Measurements from ENCODE around the gene CGB2.

CGB2 gene

GRCh38 chr19:49004133-49004532 lies 27.6 kb upstream of the CGB2 start:
- no peak for DNase-seq
- H3K4me3 ChIP-seq (ENCODE audit: low read depth, low read length): no peak overlapping the region
- no peaks in the 10 kb centered on the region for H3K27me3 ChIP-seq (replicated peaks)
- in situ Hi-C loops (cut with HindIII; ENCODE audit: low pct_ligation_motif_present, low sequenced_read_pairs): no loop called here
- peaks cover 59% of the 10 kb centered on the region for H3K36me3 ChIP-seq (replicated peaks)
- no peak for TF ChIP-seq CTCF (IDR thresholded peaks at IDR 0.05; ENCODE audit: low read depth, low read length, missing control alignments)
- H3K27ac ChIP-seq: no peak overlapping the region

- no peak for TF ChIP-seq CTCF (IDR thresholded peaks at IDR 0.05; ENCODE audit: low read depth, low read length, missing control alignments)
- no peak overlapping the region for H3K27ac ChIP-seq
- in situ Hi-C loops (cut with HindIII; ENCODE audit: low pct_ligation_motif_present, low sequenced_read_pairs): no loop called here
- no peak for DNase-seq
- no peaks in the 10 kb centered on the region for H3K27me3 ChIP-seq (replicated peaks)
- no peak overlapping the region for H3K4me3 ChIP-seq (ENCODE audit: low read depth, low read length)
- H3K36me3 ChIP-seq (replicated peaks): peaks cover 66% of the 10 kb centered on the region
Measured at GRCh38 chr19:49004964-49005614, 26.6 kb upstream of the CGB2 start.

DNA sequence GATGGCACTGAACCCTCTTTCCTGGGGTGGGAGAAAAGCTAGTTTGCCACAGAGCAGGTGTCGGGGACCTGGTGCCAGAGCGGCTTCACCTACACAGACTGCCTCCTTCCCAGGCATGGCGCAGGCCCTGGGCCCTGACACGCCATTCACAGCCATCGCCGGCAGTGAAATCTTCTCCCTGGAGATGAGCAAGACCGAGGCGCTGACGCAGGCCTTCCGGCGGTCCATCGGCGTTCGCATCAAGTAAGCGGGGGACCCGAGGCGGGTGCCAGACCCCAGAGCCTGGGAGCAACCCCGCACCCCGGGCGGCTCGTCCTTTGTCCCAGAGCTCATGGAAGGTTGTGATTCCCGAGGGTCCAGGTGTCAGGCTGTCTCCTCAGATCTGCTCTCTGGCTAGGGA lies 24.8 kb upstream of the CGB2 start:
- Histone ChIP-seq H3K36me3 (replicated peaks) (peaks cover 76% of the 10 kb centered on the region), H3K27ac (no peak overlapping the region), H3K4me3 (ENCODE audit: low read depth, low read length) (no peak overlapping the region), H3K27me3 (replicated peaks) (no peaks in the 10 kb centered on the region)
- no peak for DNase-seq
- no peak for TF ChIP-seq CTCF (IDR thresholded peaks at IDR 0.05; ENCODE audit: low read depth, low read length, missing control alignments)
- in situ Hi-C loops (cut with HindIII; ENCODE audit: low pct_ligation_motif_present, low sequenced_read_pairs): no loop called here

DNA sequence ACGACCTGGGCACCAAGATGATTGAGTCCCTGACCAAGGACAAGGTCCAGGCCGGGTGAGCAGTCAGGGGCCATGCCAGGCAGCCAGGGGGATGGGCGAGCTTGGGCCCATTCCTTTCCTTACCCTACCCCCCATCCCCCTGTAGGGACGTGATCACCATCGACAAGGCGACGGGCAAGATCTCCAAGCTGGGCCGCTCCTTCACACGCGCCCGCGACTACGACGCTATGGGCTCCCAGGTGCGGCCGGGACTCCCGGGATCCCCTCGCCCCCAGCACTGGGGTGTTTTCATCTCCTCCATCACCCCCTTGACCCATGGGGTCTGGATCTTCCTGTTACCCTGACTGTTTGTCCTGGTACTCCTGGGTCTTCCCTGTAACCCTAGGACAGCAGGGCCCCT lies 21.9 kb upstream of the CGB2 start:
- no peak overlapping the region for H3K27ac ChIP-seq
- H3K4me3 ChIP-seq (ENCODE audit: low read depth, low read length): no peak overlapping the region
- H3K27me3 ChIP-seq (replicated peaks): no peaks in the 10 kb centered on the region
- in situ Hi-C loops (cut with HindIII; ENCODE audit: low pct_ligation_motif_present, low sequenced_read_pairs): no loop called here
- DNase-seq: no peak
- peaks cover 65% of the 10 kb centered on the region for H3K36me3 ChIP-seq (replicated peaks)
- TF ChIP-seq CTCF (IDR thresholded peaks at IDR 0.05; ENCODE audit: low read depth, low read length, missing control alignments): no peak

DNA sequence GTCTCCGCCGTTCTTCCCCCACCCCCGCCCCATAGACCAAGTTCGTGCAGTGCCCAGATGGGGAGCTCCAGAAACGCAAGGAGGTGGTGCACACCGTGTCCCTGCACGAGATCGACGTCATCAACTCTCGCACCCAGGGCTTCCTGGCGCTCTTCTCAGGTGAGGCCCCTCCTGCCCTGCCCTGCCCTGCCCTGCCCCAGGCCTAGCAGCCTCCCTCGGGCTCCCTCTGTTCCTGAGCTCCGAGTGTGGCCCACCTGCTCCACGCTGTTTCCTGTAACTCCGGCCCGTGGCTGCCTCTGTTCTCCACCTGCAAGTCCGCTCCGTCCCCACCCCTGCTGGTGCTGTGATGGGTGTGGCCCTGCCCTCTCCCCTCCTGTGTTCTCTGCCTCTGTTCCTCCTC lies 21.2 kb upstream of the CGB2 start:
- in situ Hi-C loops (cut with HindIII; ENCODE audit: low pct_ligation_motif_present, low sequenced_read_pairs): no loop called here
- no peak for TF ChIP-seq CTCF (IDR thresholded peaks at IDR 0.05; ENCODE audit: low read depth, low read length, missing control alignments)
- DNase-seq: no peak
- H3K36me3 ChIP-seq (replicated peaks): peaks cover 64% of the 10 kb centered on the region
- no peaks in the 10 kb centered on the region for H3K27me3 ChIP-seq (replicated peaks)
- no peak overlapping the region for H3K27ac ChIP-seq
- no peak overlapping the region for H3K4me3 ChIP-seq (ENCODE audit: low read depth, low read length)

- no peak overlapping the region for H3K27ac ChIP-seq
- DNase-seq: no peak
- H3K4me3 ChIP-seq (ENCODE audit: low read depth, low read length): no peak overlapping the region
- in situ Hi-C loops (cut with HindIII; ENCODE audit: low pct_ligation_motif_present, low sequenced_read_pairs): no loop called here
- no peak for TF ChIP-seq CTCF (IDR thresholded peaks at IDR 0.05; ENCODE audit: low read depth, low read length, missing control alignments)
- H3K36me3 ChIP-seq (replicated peaks): peaks cover 58% of the 10 kb centered on the region
- no peaks in the 10 kb centered on the region for H3K27me3 ChIP-seq (replicated peaks)
Measured at GRCh38 chr19:49011194-49011593, 20.5 kb upstream of the CGB2 start.

Data from brain microvascular endothelial cell (primary cell).